ENCODE results near the gene PHF14. TPM values are rescaled to one million over a fixed set of nuclear protein-coding genes. Genes with fewer than 3 reads are reported as not detected.

The PHF14 gene
- total RNA-seq, 4 donors from 2014 or later, result 23.9 to 72.7 (median 27.5) TPM

- 94% methylated on average over 3 of the region's 3 CpGs for WGBS
- DNase-seq (ENCODE audit: low spot score in 2 of 2), result no peak
Observed at GRCh38 chr7:11120068-11120664, 146.5 kb downstream of the PHF14 start.

GRCh38 chr7:11120675-11121220, 147.1 kb downstream of the PHF14 start:
- DNase-seq (ENCODE audit: low spot score in 2 of 2), result no peak
- TF ChIP-seq POLR2A (IDR thresholded peaks at IDR 0.05) (no peak), EP300 (IDR thresholded peaks at IDR 0.05) (no peak), POLR2AphosphoS5 (IDR thresholded peaks at IDR 0.05) (no peak), CTCF (IDR thresholded peaks at IDR 0.05) (no peak)
- WGBS, result 88% methylated on average over 3 of the region's 3 CpGs
- H3K36me3 ChIP-seq, result peaks cover 4% of the 10 kb centered on the region
- no peak overlapping the region for H3K4me3 ChIP-seq
- no peak overlapping the region for H3K27ac ChIP-seq
- no peaks in the 10 kb centered on the region for H3K4me1 ChIP-seq
- H3K9me3 ChIP-seq, result no peaks in the 10 kb centered on the region
- no peaks in the 10 kb centered on the region for H3K27me3 ChIP-seq

More at GRCh38 chr7:11120068-11120664, 146.5 kb downstream of the PHF14 start:
- Histone ChIP-seq H3K27me3 (no peaks in the 10 kb centered on the region), H3K9me3 (no peaks in the 10 kb centered on the region), H3K4me3 (no peak overlapping the region), H3K4me1 (no peaks in the 10 kb centered on the region), H3K27ac (no peak overlapping the region), H3K36me3 (peaks cover 4% of the 10 kb centered on the region)
- TF ChIP-seq EP300 (IDR thresholded peaks at IDR 0.05), result no peak
- TF ChIP-seq POLR2A (IDR thresholded peaks at IDR 0.05), result no peak

- no peak for DNase-seq (ENCODE audit: low spot score in 2 of 2)
- Histone ChIP-seq H3K36me3 (peaks cover 4% of the 10 kb centered on the region), H3K9me3 (no peaks in the 10 kb centered on the region), H3K27ac (no peak overlapping the region), H3K27me3 (no peaks in the 10 kb centered on the region), H3K4me1 (no peaks in the 10 kb centered on the region), H3K4me3 (no peak overlapping the region)
- WGBS, result 96% methylated on average over 2 of the region's 2 CpGs
- TF ChIP-seq CTCF (IDR thresholded peaks at IDR 0.05) (no peak), POLR2AphosphoS5 (IDR thresholded peaks at IDR 0.05) (no peak), EP300 (IDR thresholded peaks at IDR 0.05) (no peak), POLR2A (IDR thresholded peaks at IDR 0.05) (no peak)
Observed at GRCh38 chr7:11124856-11125559, 151.3 kb downstream of the PHF14 start.

- no peak for TF ChIP-seq EP300 (IDR thresholded peaks at IDR 0.05)
- no peak for TF ChIP-seq POLR2AphosphoS5 (IDR thresholded peaks at IDR 0.05)
- H3K9me3 ChIP-seq, result no peaks in the 10 kb centered on the region
- no peak overlapping the region for H3K27ac ChIP-seq
- DNase-seq (ENCODE audit: low spot score in 2 of 2), result no peak
- 75% methylated on average over 3 of the region's 3 CpGs for WGBS
- H3K36me3 ChIP-seq, result no peaks in the 10 kb centered on the region
- H3K4me3 ChIP-seq, result no peak overlapping the region
- H3K27me3 ChIP-seq, result no peaks in the 10 kb centered on the region
- no peaks in the 10 kb centered on the region for H3K4me1 ChIP-seq
Observed at GRCh38 chr7:11127114-11127785, 153.6 kb downstream of the PHF14 start.

- no peaks in the 10 kb centered on the region for H3K27me3 ChIP-seq
- H3K9me3 ChIP-seq, result no peaks in the 10 kb centered on the region
- no peak overlapping the region for H3K27ac ChIP-seq
- no peaks in the 10 kb centered on the region for H3K4me1 ChIP-seq
- DNase-seq (ENCODE audit: low spot score in 2 of 2), result no peak
- H3K4me3 ChIP-seq, result no peak overlapping the region
- TF ChIP-seq POLR2AphosphoS5 (IDR thresholded peaks at IDR 0.05) (no peak), EP300 (IDR thresholded peaks at IDR 0.05) (no peak), CTCF (IDR thresholded peaks at IDR 0.05) (no peak), POLR2A (IDR thresholded peaks at IDR 0.05) (no peak)
- no peaks in the 10 kb centered on the region for H3K36me3 ChIP-seq
Observed at GRCh38 chr7:11127988-11128387, 154.3 kb downstream of the PHF14 start.

GRCh38 chr7:11128498-11128897, 154.8 kb downstream of the PHF14 start:
- Histone ChIP-seq H3K4me1 (no peaks in the 10 kb centered on the region), H3K27me3 (no peaks in the 10 kb centered on the region), H3K4me3 (no peak overlapping the region), H3K36me3 (no peaks in the 10 kb centered on the region), H3K9me3 (no peaks in the 10 kb centered on the region), H3K27ac (no peak overlapping the region)
- no peak for DNase-seq (ENCODE audit: low spot score in 2 of 2)
- WGBS, result 94% methylated on average over 4 of the region's 4 CpGs
- TF ChIP-seq POLR2A (IDR thresholded peaks at IDR 0.05), result no peak
- TF ChIP-seq POLR2AphosphoS5 (IDR thresholded peaks at IDR 0.05), result no peak
- no peak for TF ChIP-seq EP300 (IDR thresholded peaks at IDR 0.05)
- no peak for TF ChIP-seq CTCF (IDR thresholded peaks at IDR 0.05)
